NCI-H1930 (cell line): Measurements from ENCODE around the gene SMARCC2.

ENCODE experiments used
- DNase-seq, 2 experiments: peaks; one replicate each; lab custom pipeline; 2025; lab: John Stamatoyannopoulos, UW

Gene SMARCC2

GRCh38 chr12:56151672-56152131 lies 37.6 kb downstream of the SMARCC2 start:
- DNase-seq, result peak; percentile 47 to 62

GRCh38 chr12:56150563-56150962 lies 38.7 kb downstream of the SMARCC2 start:
- no peak for DNase-seq

GRCh38 chr12:56146492-56147460 lies 42.5 kb downstream of the SMARCC2 start:
- DNase-seq, result no peak

- no peak for DNase-seq
Observed at GRCh38 chr12:56145217-56145616, 44.1 kb downstream of the SMARCC2 start.

- DNase-seq, result no peak
Observed at GRCh38 chr12:56143870-56144269, 45.4 kb downstream of the SMARCC2 start.

GRCh38 chr12:56143217-56143616 lies 46.1 kb downstream of the SMARCC2 start:
- DNase-seq, result no peak

- no peak for DNase-seq
Observed at GRCh38 chr12:56141946-56142784, 47.1 kb downstream of the SMARCC2 start.

GRCh38 chr12:56137853-56138571 lies 51.3 kb downstream of the SMARCC2 start:
- no peak for DNase-seq

- DNase-seq, result no peak
Observed at GRCh38 chr12:56134897-56135296, 54.4 kb downstream of the SMARCC2 start.

- no peak for DNase-seq
Observed at GRCh38 chr12:56130876-56131275, 58.4 kb downstream of the SMARCC2 start.

- no peak for DNase-seq
Observed at GRCh38 chr12:56129942-56130495, 59.3 kb downstream of the SMARCC2 start.

GRCh38 chr12:56129206-56129941 lies 59.9 kb downstream of the SMARCC2 start:
- DNase-seq, result no peak

GRCh38 chr12:56128670-56129205 lies 60.5 kb downstream of the SMARCC2 start:
- DNase-seq, result no peak

- DNase-seq, result peak; percentile 96 to 98
Observed at GRCh38 chr12:56127888-56128669, 61.2 kb downstream of the SMARCC2 start, which contains the start of gene ESYT1. TSS of gene ESYT1 (plus strand) at chr12:56128267. CDS start at chr12:56128320, 53 bp downstream.

GRCh38 chr12:56127485-56127887 lies 61.8 kb downstream of the SMARCC2 start:
- no peak for DNase-seq

- no peak for DNase-seq
Observed at GRCh38 chr12:56126732-56127239, 62.5 kb downstream of the SMARCC2 start.

- DNase-seq, result no peak
Observed at GRCh38 chr12:56124133-56124532, 65.2 kb downstream of the SMARCC2 start.

GRCh38 chr12:56122637-56123036 lies 66.6 kb downstream of the SMARCC2 start:
- no peak for DNase-seq

- DNase-seq, result no peak
Observed at GRCh38 chr12:56121204-56121870, 67.9 kb downstream of the SMARCC2 start.
